Measurements from ENCODE around the gene ACSM6.
"Not testable (repeated sequence)": the region's sequence is repeated elsewhere in the genome, so short reads cannot be mapped to it uniquely, and the experiment has no call there.

GRCh38 chr10:95240096-95240495 lies 46.1 kb downstream of the ACSM6 start:
- not testable (repeated sequence) for TF ChIP-seq CTCF (IDR thresholded peaks at IDR 0.05); ZFX (IDR thresholded peaks at IDR 0.05; ENCODE audit: borderline replicate concordance)
